Stimulated activated effector memory CD8-positive, alpha-beta T cell treated with anti-CD3 and anti-CD28 coated beads, Interleukin-12 subunit alpha, Interleukin-12 subunit beta, amount 100 ng/mL, for 72 hours (primary cell): ENCODE measurements around the gene BRD3OS.

Source experiments
- ATAC-seq: fragments of 150-1000 bp; cut with Tn5 transposase; 2 replicates; pipeline ENCODE4 v1.10.0; 2021
- DNase-seq, 2 donors: peaks; one replicate each; pipeline ENCODE4 v3.0.0; 2021 to 2022; ENCODE audit warnings: low spot score in 2 of 2
- H3K27ac Mint-ChIP-seq: one replicate; pipeline ENCODE4 v1.8.0; 2022; ENCODE audit warnings: mild to moderate bottlenecking, mixed read lengths
- H3K36me3 Mint-ChIP-seq: one replicate; pipeline ENCODE4 v1.8.0; 2022; ENCODE audit warnings: mild to moderate bottlenecking, mixed read lengths
- H3K4me1 Mint-ChIP-seq: one replicate; pipeline ENCODE4 v1.8.0; 2022; ENCODE audit warnings: mixed read lengths
- H3K4me3 Mint-ChIP-seq: one replicate; pipeline ENCODE4 v1.8.0; 2022; ENCODE audit warnings: mild to moderate bottlenecking, mixed read lengths
- H3K9me3 Mint-ChIP-seq: one replicate; pipeline ENCODE4 v1.8.0; 2022; ENCODE audit warnings: mixed read lengths

The BRD3OS gene

GRCh38 chr9:134056483-134057306, 31.4 kb downstream of the BRD3OS start:
- peaks cover 8% of the 10 kb centered on the region for H3K36me3 Mint-ChIP-seq
- no peak overlapping the region for H3K4me3 Mint-ChIP-seq
- no peak for ATAC-seq
- no peaks in the 10 kb centered on the region for H3K9me3 Mint-ChIP-seq
- H3K4me1 Mint-ChIP-seq, result peaks cover 52% of the 10 kb centered on the region
- peak overlapping the region; percentile 76 for H3K27ac Mint-ChIP-seq
- no peak for DNase-seq

- ATAC-seq (no peak), DNase-seq (no peak)
- Mint-ChIP-seq H3K36me3 (peaks cover 2% of the 10 kb centered on the region), H3K4me1 (peaks cover 55% of the 10 kb centered on the region), H3K27ac (peak overlapping the region; percentile 76), H3K4me3 (no peak overlapping the region), H3K9me3 (no peaks in the 10 kb centered on the region)
Observed at GRCh38 chr9:134057307-134057657, 32.0 kb downstream of the BRD3OS start.

DNA sequence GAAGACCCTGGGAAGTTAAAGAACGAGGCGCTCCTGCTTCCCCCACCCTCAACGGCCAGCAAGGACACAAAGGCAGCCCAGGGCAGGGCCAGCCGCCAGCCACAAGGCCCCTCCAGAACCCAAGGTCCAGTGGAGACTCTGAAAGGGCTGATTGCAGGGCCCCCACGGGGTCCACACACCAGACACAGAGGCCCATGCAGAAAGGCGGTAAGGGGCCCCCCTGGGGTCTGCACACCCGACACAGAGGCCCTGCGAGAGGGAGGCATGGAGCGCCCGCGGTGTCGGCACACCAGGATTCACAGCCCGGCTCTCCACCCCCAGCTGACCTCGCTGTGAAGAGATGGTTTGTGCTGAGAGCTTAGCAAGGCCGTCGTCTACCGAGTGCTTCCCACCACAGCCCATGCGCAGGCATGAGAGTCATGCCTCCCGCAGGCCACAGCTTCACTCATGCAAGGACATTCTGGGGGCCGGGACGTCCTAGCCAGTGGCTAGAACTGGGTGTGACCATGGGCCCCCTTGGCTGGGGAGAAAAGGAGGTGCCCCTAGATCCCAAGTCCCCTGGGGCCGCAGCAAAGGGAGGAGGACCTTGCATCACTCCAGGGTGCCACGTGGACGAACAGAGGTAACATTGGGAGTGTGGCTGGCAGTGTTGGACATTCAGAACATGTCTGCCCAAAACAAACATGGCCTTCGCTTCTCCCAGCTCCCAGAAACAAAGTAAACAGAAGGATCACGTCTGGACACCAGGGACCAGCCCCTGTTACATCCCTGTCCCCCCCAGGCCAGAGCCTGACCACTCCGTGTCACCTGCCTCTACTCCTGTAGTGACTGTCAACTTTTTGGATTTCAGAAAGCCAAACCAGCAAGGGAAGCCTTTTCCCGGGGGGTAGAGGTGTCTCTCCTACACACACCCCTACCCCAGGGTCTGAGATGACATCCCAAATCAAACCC, 32.7 kb downstream of the BRD3OS start:
- ATAC-seq, result no peak
- no peak for DNase-seq
- Mint-ChIP-seq H3K4me1 (peaks cover 62% of the 10 kb centered on the region), H3K9me3 (no peaks in the 10 kb centered on the region), H3K27ac (peak overlapping the region; percentile 32), H3K4me3 (no peak overlapping the region), H3K36me3 (no peaks in the 10 kb centered on the region)

DNA sequence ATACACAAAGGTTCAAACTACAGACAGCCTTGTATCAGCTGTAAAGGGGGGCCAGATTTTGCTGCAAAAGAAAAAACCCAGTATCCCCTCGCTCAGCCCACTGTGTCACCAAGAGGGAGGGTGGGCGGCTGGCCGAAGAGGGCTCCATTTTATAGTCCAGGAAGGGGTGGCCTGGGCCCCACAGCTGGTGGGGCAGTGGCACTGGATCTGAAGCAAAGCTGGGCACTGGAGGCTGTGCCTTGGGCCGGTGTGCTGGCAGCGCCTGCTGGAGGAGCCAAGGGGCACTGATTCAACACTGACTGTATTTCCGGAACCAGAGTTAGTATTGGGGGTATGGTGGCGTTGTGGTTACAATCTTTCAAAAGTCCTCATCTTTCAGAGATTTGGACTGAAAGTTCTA, 33.4 kb downstream of the BRD3OS start:
- DNase-seq (no peak), ATAC-seq (no peak)
- Mint-ChIP-seq H3K4me3 (no peak overlapping the region), H3K36me3 (no peaks in the 10 kb centered on the region), H3K4me1 (peaks cover 69% of the 10 kb centered on the region), H3K27ac (peak overlapping the region; percentile 32), H3K9me3 (no peaks in the 10 kb centered on the region)

DNA sequence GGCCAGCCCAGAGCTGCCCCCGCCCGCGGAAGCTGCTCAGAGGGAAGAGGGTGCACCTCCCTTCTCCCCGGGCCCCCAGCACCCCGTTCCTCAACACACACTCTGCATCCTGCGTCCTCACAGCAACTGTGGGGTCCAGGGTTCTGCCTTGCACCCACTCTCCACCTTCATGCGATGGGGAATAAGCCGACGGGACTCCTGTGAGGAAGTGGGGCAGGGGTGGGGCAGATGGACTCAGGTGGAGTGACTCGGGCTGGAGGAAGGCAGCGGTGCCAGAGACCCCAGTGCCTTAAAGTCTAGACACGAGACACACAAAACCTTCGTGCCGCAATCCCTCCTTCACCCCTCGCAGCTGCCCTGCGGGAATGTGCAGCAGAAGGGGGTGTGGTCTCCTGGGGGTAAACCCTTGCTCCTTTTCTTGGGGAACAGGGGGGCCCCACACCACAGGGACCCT, 33.9 kb downstream of the BRD3OS start:
- H3K4me3 Mint-ChIP-seq, result no peak overlapping the region
- ATAC-seq (no peak), DNase-seq (no peak)
- H3K36me3 Mint-ChIP-seq, result no peaks in the 10 kb centered on the region
- H3K9me3 Mint-ChIP-seq, result no peaks in the 10 kb centered on the region
- peaks cover 69% of the 10 kb centered on the region for H3K4me1 Mint-ChIP-seq
- H3K27ac Mint-ChIP-seq, result peak overlapping the region; percentile 32

GRCh38 chr9:134059661-134060395, 34.5 kb downstream of the BRD3OS start:
- DNase-seq, result no peak
- no peaks in the 10 kb centered on the region for H3K36me3 Mint-ChIP-seq
- H3K4me3 Mint-ChIP-seq, result no peak overlapping the region

GRCh38 chr9:134060546-134060945, 35.3 kb downstream of the BRD3OS start:
- DNase-seq, result no peak
- H3K27ac Mint-ChIP-seq, result peak overlapping the region; percentile 69
- H3K4me1 Mint-ChIP-seq, result peaks cover 80% of the 10 kb centered on the region
- no peaks in the 10 kb centered on the region for H3K36me3 Mint-ChIP-seq
- no peaks in the 10 kb centered on the region for H3K9me3 Mint-ChIP-seq
- H3K4me3 Mint-ChIP-seq, result no peak overlapping the region
- ATAC-seq, result no peak

More at GRCh38 chr9:134059661-134060395, 34.5 kb downstream of the BRD3OS start:
- no peaks in the 10 kb centered on the region for H3K9me3 Mint-ChIP-seq
- H3K4me1 Mint-ChIP-seq, result peaks cover 73% of the 10 kb centered on the region
- peak; percentile 56 for ATAC-seq
- peak overlapping the region; percentile 69 for H3K27ac Mint-ChIP-seq

DNA sequence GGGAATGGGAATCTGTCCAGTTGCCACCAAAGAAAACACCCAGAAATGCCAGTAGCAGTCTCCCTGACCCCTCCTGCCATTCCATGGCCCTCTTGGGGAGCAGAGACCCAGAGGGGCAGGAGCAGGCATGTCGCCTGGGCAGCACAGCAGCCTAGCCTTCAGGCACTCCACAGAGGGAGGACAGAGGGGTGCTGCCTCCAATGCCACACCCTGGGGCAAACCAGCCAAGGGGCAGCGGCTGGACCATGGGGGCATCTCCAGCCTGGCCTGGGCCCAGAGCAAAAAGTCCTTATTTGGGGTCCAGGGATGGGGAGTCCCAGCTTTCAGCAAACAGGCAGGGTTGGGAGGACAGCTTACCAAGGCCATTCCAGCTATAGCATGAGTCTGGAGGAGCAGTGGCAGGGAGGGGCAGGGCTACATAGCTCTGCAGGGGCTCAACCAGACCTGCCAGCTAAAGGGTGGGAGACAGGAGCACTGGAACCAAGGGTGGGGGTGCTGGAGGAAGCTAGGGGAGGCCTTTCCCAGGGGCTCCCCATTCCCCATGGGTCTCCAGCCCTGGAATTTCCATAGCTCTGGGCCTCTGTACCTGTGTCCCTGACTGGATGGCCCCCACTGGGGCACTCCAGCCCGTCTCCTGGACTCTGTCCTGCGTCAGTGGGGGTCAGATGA, 35.9 kb downstream of the BRD3OS start:
- peaks cover 82% of the 10 kb centered on the region for H3K4me1 Mint-ChIP-seq
- H3K9me3 Mint-ChIP-seq, result no peaks in the 10 kb centered on the region
- ATAC-seq (no peak), DNase-seq (no peak)
- H3K4me3 Mint-ChIP-seq, result no peak overlapping the region
- peak overlapping the region; percentile 69 for H3K27ac Mint-ChIP-seq
- no peaks in the 10 kb centered on the region for H3K36me3 Mint-ChIP-seq

DNA sequence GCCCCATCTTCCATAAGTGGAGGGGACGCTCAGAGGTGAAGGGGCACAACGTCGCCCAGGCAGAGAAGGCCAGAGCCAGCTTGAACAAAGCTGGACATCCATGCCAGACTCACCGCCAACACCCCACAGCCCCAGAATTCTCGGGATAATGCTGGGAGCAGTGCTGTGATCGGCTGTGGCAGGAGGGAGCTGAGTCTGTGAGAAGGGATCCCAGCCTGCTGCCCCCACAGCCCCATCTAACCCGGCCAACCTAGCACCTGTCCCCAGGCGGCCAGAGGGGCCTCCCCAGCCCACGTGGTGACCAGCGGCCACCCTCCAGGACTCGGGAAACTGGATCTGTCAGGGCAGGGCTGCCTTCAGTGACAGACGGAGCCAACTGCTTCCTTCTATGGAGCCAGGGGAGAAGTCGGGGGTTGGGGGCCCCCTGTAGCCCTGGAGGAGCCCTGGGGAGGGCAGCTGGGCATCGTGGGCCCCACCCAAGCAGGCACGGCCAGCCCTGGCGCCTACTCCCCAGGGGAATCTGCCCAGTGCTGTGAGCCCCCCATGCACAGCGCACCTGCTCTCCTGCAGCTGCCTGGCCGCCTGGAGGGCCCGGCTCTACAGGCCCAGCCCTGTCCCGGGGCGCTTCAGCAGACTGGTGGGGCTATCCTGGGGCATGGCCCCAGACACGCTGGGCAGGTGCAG, 36.5 kb downstream of the BRD3OS start:
- no peak for ATAC-seq
- Mint-ChIP-seq H3K9me3 (no peaks in the 10 kb centered on the region), H3K36me3 (no peaks in the 10 kb centered on the region), H3K4me3 (no peak overlapping the region), H3K4me1 (peaks cover 82% of the 10 kb centered on the region), H3K27ac (no peak overlapping the region)
- DNase-seq, result no peak

- H3K4me1 Mint-ChIP-seq, result peaks cover 75% of the 10 kb centered on the region
- no peak for DNase-seq
- no peak overlapping the region for H3K27ac Mint-ChIP-seq
Observed at GRCh38 chr9:134062461-134063087, 37.3 kb downstream of the BRD3OS start.

DNA sequence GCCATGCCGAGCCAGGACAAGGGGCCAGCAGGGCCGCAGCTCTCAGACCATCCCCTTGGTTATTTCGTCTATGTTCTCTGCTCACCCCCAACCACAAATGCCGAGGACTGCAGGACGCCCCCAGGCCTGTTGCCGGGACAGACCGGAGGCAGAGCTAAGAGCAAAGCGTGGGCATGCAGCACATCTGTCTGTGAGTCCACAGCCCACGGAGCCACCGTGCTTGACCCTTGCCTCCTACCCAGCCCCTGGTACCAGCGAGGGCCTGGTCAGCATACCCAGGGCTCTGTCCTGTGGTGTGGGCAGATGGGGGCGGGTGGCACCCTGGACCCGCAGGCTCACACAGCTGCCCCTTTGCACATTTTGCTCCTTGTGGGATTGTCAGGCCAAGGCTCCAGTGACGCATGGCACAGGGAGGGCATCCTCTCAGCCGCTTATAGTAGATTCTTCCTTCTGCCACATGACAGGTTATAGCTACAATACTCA, 37.8 kb downstream of the BRD3OS start:
- Mint-ChIP-seq H3K9me3 (no peaks in the 10 kb centered on the region), H3K36me3 (no peaks in the 10 kb centered on the region), H3K4me1 (peaks cover 74% of the 10 kb centered on the region), H3K4me3 (no peak overlapping the region), H3K27ac (no peak overlapping the region)
- ATAC-seq (no peak), DNase-seq (no peak)

More at GRCh38 chr9:134062461-134063087, 37.3 kb downstream of the BRD3OS start:
- Mint-ChIP-seq H3K9me3 (no peaks in the 10 kb centered on the region), H3K36me3 (no peaks in the 10 kb centered on the region), H3K4me3 (no peak overlapping the region)
- ATAC-seq, result no peak

DNA sequence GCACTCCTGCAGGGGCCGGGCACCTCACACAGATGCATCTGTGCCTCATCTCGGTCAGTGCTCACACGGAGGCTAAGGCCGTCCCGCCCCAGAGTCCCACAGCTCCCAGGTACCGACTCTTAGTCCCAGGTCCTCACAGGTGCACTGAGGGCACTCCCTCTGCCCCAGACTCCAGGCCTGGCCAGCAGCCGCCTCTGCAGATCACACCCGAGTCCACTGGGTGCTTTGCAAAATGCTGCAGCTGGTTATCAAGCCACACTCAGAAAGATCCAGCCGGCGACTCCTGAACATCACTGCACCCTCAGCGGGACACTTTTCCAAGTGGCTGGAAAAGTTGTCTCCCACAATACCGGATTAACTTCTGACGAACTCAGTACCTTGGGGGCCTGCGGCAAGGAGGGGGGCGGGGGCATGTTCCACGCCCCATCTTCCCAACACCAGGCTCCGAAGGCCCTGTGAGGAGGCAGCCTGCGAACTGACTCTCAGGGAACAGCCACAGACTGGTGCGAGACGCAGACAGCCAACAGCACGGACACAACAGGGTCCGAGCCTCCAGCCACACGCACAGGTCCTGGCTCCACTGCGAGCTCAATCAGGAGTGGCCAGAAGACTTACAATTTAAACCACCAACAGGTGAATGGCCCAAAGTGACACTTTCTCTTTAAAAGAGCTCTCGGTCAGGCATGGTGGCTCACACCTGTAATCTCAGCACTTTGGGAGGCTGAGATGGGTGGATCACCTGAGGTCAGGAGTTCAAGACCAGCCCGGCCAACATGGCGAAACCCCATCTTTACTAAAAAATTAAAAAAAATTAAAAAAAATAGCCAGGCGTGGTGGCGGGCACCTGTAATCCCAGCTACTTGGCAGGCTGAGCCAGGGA, 38.5 kb downstream of the BRD3OS start:
- Mint-ChIP-seq H3K9me3 (no peaks in the 10 kb centered on the region), H3K36me3 (no peaks in the 10 kb centered on the region), H3K27ac (no peak overlapping the region), H3K4me1 (peaks cover 67% of the 10 kb centered on the region), H3K4me3 (no peak overlapping the region)
- no peak for DNase-seq
- ATAC-seq, result no peak

GRCh38 chr9:134064711-134065110, 39.4 kb downstream of the BRD3OS start:
- no peaks in the 10 kb centered on the region for H3K36me3 Mint-ChIP-seq
- peaks cover 59% of the 10 kb centered on the region for H3K4me1 Mint-ChIP-seq
- H3K27ac Mint-ChIP-seq, result no peak overlapping the region
- H3K4me3 Mint-ChIP-seq, result peak overlapping the region; percentile 83
- ATAC-seq, result no peak
- no peak for DNase-seq
- no peaks in the 10 kb centered on the region for H3K9me3 Mint-ChIP-seq
